ENCODE data around the gene ZNF627.

The ZNF627 gene

DNA sequence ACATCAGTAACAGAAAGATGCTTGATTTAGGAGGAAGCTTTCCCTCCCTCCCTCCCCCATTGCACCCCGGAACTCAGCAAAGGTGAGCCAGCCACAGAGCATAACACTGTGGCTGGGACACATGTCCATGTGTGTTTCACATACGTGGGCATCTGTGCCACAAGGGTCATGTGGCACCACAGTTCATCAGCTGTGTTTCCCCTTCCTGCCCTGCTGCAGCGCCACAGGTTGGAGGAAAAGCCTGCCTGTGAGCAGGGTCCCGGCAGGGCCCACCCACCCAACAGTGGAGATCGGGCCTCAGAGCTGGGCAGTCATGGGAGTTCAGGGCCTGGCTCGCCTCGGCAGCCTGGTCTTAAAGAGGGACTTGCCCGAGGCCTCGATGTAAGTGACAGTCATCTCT lies 22.6 kb upstream of the ZNF627 start:
- no peak for DNase-seq (ENCODE audit: low spot score)
- ChIA-PET POLR2A (ENCODE audit: low non-redundant PET) (no interaction called here), CTCF (no interaction called here)
- H3K27ac ChIP-seq = no peak overlapping the region
- no peak for TF ChIP-seq CTCF (conservative IDR thresholded peaks at IDR 0.05; ENCODE audit: low read depth)

DNA sequence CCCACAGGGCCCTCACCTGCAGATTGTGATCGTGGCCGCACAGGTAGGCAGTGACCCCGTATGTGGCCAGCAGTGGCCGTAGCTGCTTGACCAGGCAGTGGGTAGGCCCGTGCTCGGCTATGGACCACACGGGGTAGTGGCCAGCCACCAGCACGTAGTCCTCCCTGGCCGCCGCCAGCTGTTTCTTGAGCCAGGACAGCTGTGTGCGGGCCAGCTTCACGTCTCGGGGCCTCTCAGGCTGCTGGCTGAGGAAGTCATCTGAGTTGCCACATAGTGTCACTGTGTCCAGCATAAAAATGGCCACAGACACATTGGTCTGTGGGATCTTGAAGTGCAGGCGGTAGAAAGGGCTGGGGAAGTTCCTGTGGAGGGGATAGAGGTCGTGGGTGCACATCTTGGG lies 21.1 kb upstream of the ZNF627 start:
- CTCF ChIA-PET = no interaction called here
- no peak for TF ChIP-seq CTCF (conservative IDR thresholded peaks at IDR 0.05; ENCODE audit: low read depth)
- no peak overlapping the region for H3K27ac ChIP-seq
- POLR2A ChIA-PET (ENCODE audit: low non-redundant PET) = interaction anchor here (0.6 kb wide), 1 partner anchor 17 kb away, joined by 8 read pairs; the partner anchor contains the start of gene ELOF1
- no peak for DNase-seq (ENCODE audit: low spot score)

- no peak for DNase-seq (ENCODE audit: low spot score)
- peak within 1 kb of the TSS; percentile 21 for H3K27ac ChIP-seq
- ChIA-PET CTCF (interaction anchor here (0.6 kb wide), 1 partner anchor 32 kb away, joined by 4 read pairs; no protein-coding TSS in a partner anchor), POLR2A (ENCODE audit: low non-redundant PET) (no interaction called here)
- TF ChIP-seq CTCF (conservative IDR thresholded peaks at IDR 0.05; ENCODE audit: low read depth) = no peak
Measured at GRCh38 chr19:11577451-11578257, 19.6 kb upstream of the ZNF627 start, which contains the start of gene ACP5. Gene ACP5, minus strand, starts transcription at chr19:11577645. Its CDS starts 328 bp downstream, at chr19:11577317.

DNA sequence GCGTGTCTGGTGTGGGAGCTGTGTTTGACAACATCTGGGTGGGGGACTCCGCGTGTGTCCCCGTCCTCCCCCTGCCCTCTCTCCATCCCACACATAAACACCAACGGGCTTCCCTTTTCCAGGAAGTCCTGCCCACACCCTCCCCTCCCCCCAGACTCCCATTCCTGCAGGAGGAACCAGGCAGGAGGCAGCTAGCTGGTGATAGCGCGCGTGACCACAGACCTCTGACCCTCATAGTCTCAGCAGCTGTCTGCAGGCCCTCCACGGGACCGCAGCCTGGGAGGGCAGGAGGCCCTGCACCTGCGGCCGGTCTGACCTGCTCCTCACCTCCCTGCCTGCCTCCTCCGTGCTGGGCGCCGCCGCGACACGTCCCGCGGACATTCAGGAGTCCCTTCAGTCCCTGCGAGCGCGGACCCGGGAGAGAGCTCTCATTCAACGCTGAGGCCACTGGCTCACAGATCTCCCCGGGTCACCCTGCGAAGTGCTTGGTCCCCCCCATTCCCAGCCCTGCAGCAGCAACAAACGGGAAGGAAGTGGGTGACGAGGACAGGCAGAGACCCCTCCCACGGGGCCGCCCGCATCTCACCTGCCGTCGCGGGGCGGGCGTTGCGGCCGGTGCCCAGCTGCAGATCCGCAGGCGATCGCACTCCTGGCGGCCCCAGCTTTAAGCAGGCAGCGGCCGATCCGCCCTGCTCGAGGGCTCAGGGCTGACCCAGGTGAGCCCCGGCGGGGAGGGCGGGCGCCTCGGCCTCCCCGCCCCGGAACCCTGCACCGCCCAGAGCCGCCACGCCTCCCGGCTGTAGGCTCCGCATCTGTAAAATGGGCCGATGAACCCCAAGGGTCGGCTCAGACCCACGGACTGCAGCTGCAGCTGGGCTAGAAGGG lies 18.8 kb upstream of the ZNF627 start:
- POLR2A ChIA-PET (ENCODE audit: low non-redundant PET) = interaction anchor here (0.6 kb wide), 1 partner anchor 1326 kb away, joined by 5 read pairs; no protein-coding TSS in a partner anchor

DNA sequence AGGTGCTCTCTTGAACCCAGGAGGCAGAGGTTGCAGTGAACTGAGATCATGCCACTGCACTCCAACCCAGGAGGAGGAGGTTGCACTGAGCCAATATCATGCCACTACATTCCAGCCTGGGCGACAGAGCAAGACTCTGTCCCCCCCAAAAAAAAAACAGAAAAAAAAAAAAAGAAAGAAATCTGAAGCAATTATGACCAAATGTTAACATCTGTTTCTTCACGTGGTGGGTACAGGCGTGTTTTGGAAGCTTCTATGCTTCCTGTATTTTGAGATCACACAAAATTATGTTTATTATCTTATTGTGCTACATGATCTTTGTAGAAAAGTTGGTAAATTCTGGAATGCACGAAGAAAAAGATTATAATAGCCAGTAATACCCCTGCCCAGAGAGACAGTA lies 17.2 kb upstream of the ZNF627 start:
- no peak for DNase-seq (ENCODE audit: low spot score)
- ChIA-PET CTCF (interaction anchor here (0.6 kb wide), 1 partner anchor 8 kb away, joined by 4 read pairs; no protein-coding TSS in a partner anchor), POLR2A (ENCODE audit: low non-redundant PET) (no interaction called here)
- no peak overlapping the region for H3K27ac ChIP-seq
- TF ChIP-seq CTCF (conservative IDR thresholded peaks at IDR 0.05; ENCODE audit: low read depth) = no peak

More for the DNA sequence above, 18.8 kb upstream of the ZNF627 start:
- DNase-seq (ENCODE audit: low spot score) = no peak
- no peak for TF ChIP-seq CTCF (conservative IDR thresholded peaks at IDR 0.05; ENCODE audit: low read depth)
- H3K27ac ChIP-seq = peak overlapping the region; percentile 21; the same call in 1 of the 2 replicates
- CTCF ChIA-PET = interaction anchor here (0.6 kb wide), 1 partner anchor 33 kb away, joined by 4 read pairs; no protein-coding TSS in a partner anchor

DNA sequence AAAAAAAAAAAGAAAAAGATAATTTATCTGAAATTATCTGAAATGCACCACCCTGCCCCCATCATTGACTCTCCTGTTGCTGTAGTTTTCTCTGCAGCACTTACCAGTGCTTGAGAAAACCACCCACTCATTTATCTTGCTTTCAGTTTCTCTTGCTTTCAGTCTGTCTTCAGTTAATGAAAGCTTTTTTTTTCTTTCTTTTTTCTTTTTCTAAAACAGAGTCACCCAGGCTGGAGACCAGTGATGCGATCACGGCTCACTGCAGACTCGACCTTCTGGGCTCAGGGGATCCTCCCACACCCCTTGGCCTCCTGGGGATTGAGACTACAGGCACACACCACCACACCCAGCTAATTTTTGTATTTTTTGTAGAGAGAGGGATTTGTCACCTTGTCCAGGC lies 15.5 kb upstream of the ZNF627 start:
- no peak for DNase-seq (ENCODE audit: low spot score)
- ChIA-PET POLR2A (ENCODE audit: low non-redundant PET) (interaction anchor here (0.7 kb wide), 1 partner anchor 16 kb away, joined by 9 read pairs; no protein-coding TSS in a partner anchor), CTCF (no interaction called here)
- TF ChIP-seq CTCF (conservative IDR thresholded peaks at IDR 0.05; ENCODE audit: low read depth) = no peak
- no peak overlapping the region for H3K27ac ChIP-seq
